HCT116 (cell line): ENCODE measurements around the gene TMEM25. TPM values are rescaled to one million over a fixed set of nuclear protein-coding genes. Genes with fewer than 3 reads are reported as not detected.
"Not testable (repeated sequence)": the region's sequence is repeated elsewhere in the genome, so short reads cannot be mapped to it uniquely, and the experiment has no call there.

Experiments used
- ATAC-seq: fragments of 200-7000 bp; cut with Tn5 transposase; 2 replicates; pipeline ENCODE4 v1.9.1; 2020; ENCODE audit warnings: mild to moderate bottlenecking, moderate library complexity
- BruUV-seq: library from RNA; stranded (reverse); fragments of 400-500 nt; replicated peaks from 2 replicates; lab custom pipeline; 2021; lab: Mats Ljungman, UMichigan
- CTCF ChIA-PET: fragments of 300-600 bp; sonication (Branson Sonifier 250); formaldehyde crosslinking; loops from one replicate; lab custom pipeline; 2021; ENCODE audit warnings: antibody characterized with exemption; lab: Charles Lee
- POLR2A ChIA-PET: fragments of 300-600, 350-600 bp; sonication (Branson Sonifier 250); formaldehyde crosslinking; loops from one replicate; lab custom pipeline; 2021; ENCODE audit warnings: antibody characterized with exemption; lab: Charles Lee
- RAD21 ChIA-PET, 2 experiments: fragments of 300-600 bp; sonication (Branson Sonifier 250); formaldehyde crosslinking; loops; one replicate each; lab custom pipeline; 2023; ENCODE audit warnings: low total read pairs in 2 of 2; ENCODE audit not compliant: uncharacterized antibody in 2 of 2, unreplicated experiment in 2 of 2, low non-redundant PET in 1 of 2; lab: Charles Lee
- DNase-seq: peaks from one replicate; pipeline ENCODE4 v3.0.0-alpha.2; 2010; ENCODE audit warnings: low read depth, low spot score
- H2AFZ ChIP-seq: fragments of 200-600 bp; shearing (Covaris generic), sonication (generic); 2 replicates; pipeline ENCODE4 v1.6.1; 2017; ENCODE audit warnings: low read depth, mixed run types, mixed read lengths, antibody characterized with exemption, low read length; ENCODE audit not compliant: poor library complexity, severe bottlenecking
- H3K27ac ChIP-seq: 2 replicates; pipeline ENCODE4 v1.5.1; 2012; ENCODE audit warnings: low read depth, low read length
- H3K27me3 ChIP-seq: fragments of 200-600 bp; sonication (generic); 2 replicates; pipeline ENCODE4 v1.6.1; 2016; ENCODE audit warnings: mixed run types, low read length, mixed read lengths; ENCODE audit not compliant: insufficient read depth
- H3K36me3 ChIP-seq, 2 experiments: fragments of 200-500 bp in 1 of 2; fragments of 200-600 bp in 1 of 2; sonication (Bioruptor generic) in 1 of 2; sonication (generic) in 1 of 2; 2 replicates each; pipeline versions ENCODE4 v1.5.1 to v1.6.1; 2014 to 2016; ENCODE audit warnings: low read length in 2 of 2, inconsistent platforms in 1 of 2, mixed read lengths in 1 of 2, mixed run types in 1 of 2; ENCODE audit not compliant: insufficient read depth in 2 of 2, control insufficient read depth in 1 of 2
- H3K4me1 ChIP-seq, 2 experiments: fragments of 200-600 bp in 1 of 2; sonication (generic) in 1 of 2; 2 replicates each; pipeline versions ENCODE4 v1.5.1 to v1.6.1; 2012 to 2017; ENCODE audit warnings: low read length in 2 of 2, inconsistent platforms in 1 of 2, mild to moderate bottlenecking in 1 of 2, mixed read lengths in 1 of 2, mixed run types in 1 of 2, moderate library complexity in 1 of 2; ENCODE audit not compliant: insufficient read depth in 2 of 2, control insufficient read depth in 1 of 2
- H3K4me2 ChIP-seq: fragments of 200-600 bp; sonication (generic); 2 replicates; pipeline ENCODE4 v1.6.1; 2017; ENCODE audit warnings: mixed run types, low read length, mixed read lengths
- H3K4me3 ChIP-seq, 2 experiments: fragments of 200-600 bp in 1 of 2; sonication (generic) in 1 of 2; replicated peaks in 1 of 2; 2 replicates each; pipeline ENCODE4 v1.5.1; 2011 to 2016; ENCODE audit warnings: low read length in 2 of 2, control low read depth in 1 of 2, low read depth in 1 of 2, mild to moderate bottlenecking in 1 of 2, mixed read lengths in 1 of 2, mixed run types in 1 of 2
- H3K79me2 ChIP-seq: fragments of 200-600 bp; sonication (generic); 2 replicates; pipeline ENCODE4 v1.6.1; 2017; ENCODE audit warnings: mild to moderate bottlenecking, mixed run types, low read length, moderate library complexity, mixed read lengths; ENCODE audit not compliant: insufficient read depth
- H3K9ac ChIP-seq: fragments of 200-600 bp; sonication (generic); 2 replicates; pipeline ENCODE4 v1.6.1; 2016; ENCODE audit warnings: low read length, mixed read lengths
- H3K9me2 ChIP-seq: fragments of 200-600 bp; sonication (generic), shearing (Covaris generic); 2 replicates; pipeline ENCODE4 v1.6.1; 2017; ENCODE audit warnings: mixed run types, mild to moderate bottlenecking, moderate library complexity; ENCODE audit not compliant: insufficient read depth
- H3K9me3 ChIP-seq, 2 experiments: fragments of 200-500 bp in 1 of 2; fragments of 200-600 bp in 1 of 2; sonication (Bioruptor generic) in 1 of 2; sonication (generic) in 1 of 2; 2 replicates each; pipeline ENCODE4 v1.6.1; 2014 to 2017; ENCODE audit warnings: low read length in 2 of 2, mixed read lengths in 2 of 2, inconsistent platforms in 1 of 2, low read depth in 1 of 2, mild to moderate bottlenecking in 1 of 2, mixed run types in 1 of 2, moderate library complexity in 1 of 2; ENCODE audit not compliant: control insufficient read depth in 1 of 2, insufficient read depth in 1 of 2
- H4K20me1 ChIP-seq: fragments of 200-600 bp; sonication (generic), shearing (Covaris generic); 2 replicates; pipeline ENCODE4 v1.6.1; 2017; ENCODE audit warnings: mixed run types, mild to moderate bottlenecking, moderate library complexity; ENCODE audit not compliant: insufficient read depth
- CBX3 ChIP-seq: IDR thresholded peaks from 2 replicates; pipeline ENCODE4 v1.6.1; 2012; ENCODE audit warnings: low read depth
- CEBPB ChIP-seq: IDR thresholded peaks from 2 replicates; pipeline ENCODE4 v1.6.1; 2012; ENCODE audit warnings: low read depth
- ELF1 ChIP-seq: IDR thresholded peaks from 2 replicates; pipeline ENCODE4 v1.6.1; 2012; ENCODE audit warnings: low read depth, borderline replicate concordance
- SP1 ChIP-seq: IDR thresholded peaks from 2 replicates; pipeline ENCODE4 v1.6.1; 2012; ENCODE audit warnings: low read depth
- ZBTB33 ChIP-seq: IDR thresholded peaks from 2 replicates; pipeline ENCODE4 v1.6.1; 2011; ENCODE audit warnings: mild to moderate bottlenecking, low read length, moderate library complexity; ENCODE audit not compliant: insufficient replicate concordance; ENCODE audit errors: extremely low read depth
- ZFX ChIP-seq: fragments of 450-650 bp; IDR thresholded peaks from 2 replicates; pipeline ENCODE4 v1.6.1; 2017
- ZNF274 ChIP-seq: fragments of 200-500 bp; sonication (Bioruptor generic); IDR thresholded peaks from 2 replicates; pipeline ENCODE4 v1.6.1; 2014; ENCODE audit warnings: mild to moderate bottlenecking, low read depth, low read length, inconsistent platforms
- intact Hi-C: fragments of 100-400 bp; cut with micrococcal nuclease; formaldehyde crosslinking; loops from 2 replicates; pipeline ENCODE4 v1.10.0; 2022
- total RNA-seq: library from RNA; stranded (reverse); gene quantifications from one replicate; pipeline ENCODE4 v1.2.1, GENCODE V29; 2021; ENCODE audit not compliant: unreplicated experiment

TMEM25 gene
- total RNA-seq, 1 experiment from 2014 or later: 27.0 TPM

GRCh38 chr11:118530683-118531596 is at the start of gene TMEM25 (continued):
- TF ChIP-seq ZBTB33 (peak; percentile 67), SP1 (peak; percentile 77), ELF1 (no peak), ZNF274 (no peak), CEBPB (no peak), ZFX (peak; percentile 94), CBX3 (no peak)

- H3K36me3 ChIP-seq: peaks cover 57 to 61% of the 10 kb centered on the region in 2 experiments
- H4K20me1 ChIP-seq, intact Hi-C loops, DNase-seq, RAD21 ChIA-PET, H3K4me2 ChIP-seq, H3K9me3 ChIP-seq, H3K9me2 ChIP-seq, H3K27me3 ChIP-seq, H3K4me3 ChIP-seq, H3K27ac ChIP-seq, H3K4me1 ChIP-seq, BruUV-seq, POLR2A ChIA-PET, ATAC-seq, H3K9ac ChIP-seq, CTCF ChIA-PET, H2AFZ ChIP-seq, H3K79me2 ChIP-seq: not testable (repeated sequence)
Observed at GRCh38 chr11:118481238-118481637, 49.8 kb upstream of the TMEM25 start.
